GM15510 (cell line): ENCODE measurements around the gene DSN1.
A peak's percentile ranks its signal among the peaks of the same experiment; 100 is the strongest.

Source experiments
- POLR2A ChIP-seq: IDR thresholded peaks from 3 replicates; pipeline ENCODE4 v1.6.1; 2011; ENCODE audit warnings: borderline replicate concordance; ENCODE audit not compliant: insufficient read length; ENCODE audit errors: extremely low read depth

The DSN1 gene

GRCh38 chr20:36778831-36779655, 5.5 kb upstream of the DSN1 start:
- no peak for TF ChIP-seq POLR2A

GRCh38 chr20:36777576-36777975, 4.0 kb upstream of the DSN1 start:
- no peak for TF ChIP-seq POLR2A

- no peak for TF ChIP-seq POLR2A
These were observed 3.6 kb upstream of the DSN1 start for GRCh38 chr20:36777167-36777566.

DNA sequence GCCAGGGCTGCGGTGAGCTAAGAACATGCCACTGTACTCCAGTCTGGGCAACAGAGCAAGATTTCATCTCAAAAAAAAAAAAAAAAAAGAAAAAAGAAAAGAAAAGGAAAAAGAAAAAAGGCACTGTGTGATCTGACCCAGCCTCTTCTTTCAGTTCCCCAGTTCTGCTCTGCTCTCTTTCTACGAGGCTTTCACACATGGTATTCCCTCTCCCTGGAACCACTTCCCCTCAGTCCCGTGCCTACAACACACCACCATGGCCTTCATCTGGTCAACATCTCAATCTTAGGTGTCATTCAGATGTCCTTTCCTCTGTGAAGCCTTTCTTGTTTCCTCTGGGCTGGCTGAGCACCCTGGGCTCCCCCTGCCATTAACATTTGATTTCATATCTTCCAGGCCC, 2.3 kb upstream of the DSN1 start:
- TF ChIP-seq POLR2A: no peak

DNA sequence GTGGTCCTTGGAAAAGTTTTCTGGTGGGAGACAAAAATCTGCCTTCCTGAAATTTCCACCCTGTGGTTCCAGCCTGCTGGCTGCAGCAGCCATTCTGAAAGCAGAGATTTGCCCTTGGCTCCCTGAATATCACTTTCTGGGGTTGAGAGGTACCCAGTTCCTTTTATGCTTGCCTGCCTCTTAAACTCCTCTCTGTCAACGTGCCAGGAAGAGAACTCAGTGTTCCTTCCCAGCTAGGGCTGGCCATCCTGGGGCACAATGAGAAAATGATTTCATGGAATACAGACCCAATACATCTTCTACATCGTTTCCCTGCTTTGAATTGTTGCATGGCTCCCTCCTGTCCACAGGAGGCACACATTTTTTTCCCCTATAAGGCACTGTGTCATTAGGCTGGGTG, 1.6 kb upstream of the DSN1 start:
- no peak for TF ChIP-seq POLR2A

DNA sequence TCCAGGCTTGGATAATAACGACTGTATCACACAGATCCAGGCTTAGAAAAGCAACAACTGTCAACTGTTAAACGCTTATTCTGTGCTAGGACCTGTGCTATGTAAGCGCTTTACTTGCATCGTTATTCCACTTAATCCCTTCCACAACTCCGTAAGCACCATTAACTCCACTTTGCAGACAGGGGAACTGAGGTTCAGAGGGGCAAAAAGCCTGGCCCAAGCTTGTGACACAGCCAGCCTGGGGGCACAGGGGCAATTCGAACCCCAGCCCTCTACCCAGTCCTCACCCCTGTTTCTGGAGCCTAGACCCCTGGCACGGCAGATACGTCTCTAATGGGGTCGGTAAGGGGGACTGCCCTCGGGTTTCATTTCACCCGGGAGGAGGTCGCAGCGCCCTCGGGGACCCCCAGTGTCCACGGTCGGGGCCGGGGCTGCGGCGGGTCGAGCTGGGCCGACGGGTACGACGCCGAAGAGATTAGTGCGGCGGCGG, 411 bp downstream of the DSN1 start:
- no peak for TF ChIP-seq POLR2A

DNA sequence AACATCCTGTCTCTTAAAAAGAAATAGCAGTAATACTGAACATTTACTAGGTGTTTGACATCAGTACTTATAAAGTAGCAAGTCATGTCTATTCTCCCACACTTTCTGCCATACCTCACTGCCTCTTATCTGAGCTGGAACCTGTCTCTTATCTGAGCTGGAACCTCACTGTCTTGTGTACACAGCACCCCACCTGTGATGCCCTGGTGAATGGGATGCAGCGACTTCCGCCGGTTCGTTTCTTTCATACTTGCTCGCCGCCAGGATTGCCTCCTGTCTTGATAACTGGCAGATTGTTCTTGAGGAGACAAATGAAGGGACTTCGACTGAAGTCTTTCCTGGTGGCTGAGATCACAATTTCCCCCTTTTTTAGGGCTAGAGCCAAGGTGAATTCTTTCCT, 2.9 kb downstream of the DSN1 start:
- TF ChIP-seq POLR2A: no peak

DNA sequence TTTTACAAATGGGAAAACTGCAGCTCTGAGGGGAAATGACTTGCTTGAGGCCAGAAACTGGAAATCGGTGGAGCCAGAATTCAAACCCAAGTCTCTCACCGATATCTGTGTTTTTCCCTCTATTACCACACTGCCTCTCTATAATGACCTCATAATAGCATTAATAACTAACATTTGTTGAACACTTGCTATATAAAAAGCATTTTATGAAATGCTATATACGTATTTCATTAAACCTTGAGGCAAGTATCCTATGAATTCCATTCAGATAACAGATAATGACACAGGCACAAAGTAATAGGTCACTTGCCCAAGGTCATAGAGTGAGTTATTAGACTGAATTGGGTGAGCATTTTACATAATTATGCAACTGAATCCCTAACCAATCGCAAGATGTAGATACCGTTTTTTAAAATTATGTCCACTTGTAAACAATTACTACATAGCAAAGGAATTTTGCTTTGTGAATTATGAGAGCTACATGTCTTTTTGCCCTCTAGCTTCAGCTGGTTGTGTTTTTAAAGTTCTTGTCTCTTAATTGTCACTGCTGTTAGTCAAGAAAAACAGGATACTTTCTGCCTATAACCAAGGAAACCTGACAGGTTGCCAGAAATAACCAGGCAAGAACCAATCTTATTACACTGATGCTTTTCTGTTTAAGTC, 4.7 kb downstream of the DSN1 start:
- no peak for TF ChIP-seq POLR2A

- TF ChIP-seq POLR2A: no peak
These were observed 12.4 kb downstream of the DSN1 start for GRCh38 chr20:36761125-36761524.

- no peak for TF ChIP-seq POLR2A
These were observed 12.9 kb downstream of the DSN1 start for GRCh38 chr20:36760647-36761046.

- no peak for TF ChIP-seq POLR2A
These were observed 15.3 kb downstream of the DSN1 start for GRCh38 chr20:36758276-36758675.

GRCh38 chr20:36756496-36756895, 17.1 kb downstream of the DSN1 start:
- TF ChIP-seq POLR2A: no peak

DNA sequence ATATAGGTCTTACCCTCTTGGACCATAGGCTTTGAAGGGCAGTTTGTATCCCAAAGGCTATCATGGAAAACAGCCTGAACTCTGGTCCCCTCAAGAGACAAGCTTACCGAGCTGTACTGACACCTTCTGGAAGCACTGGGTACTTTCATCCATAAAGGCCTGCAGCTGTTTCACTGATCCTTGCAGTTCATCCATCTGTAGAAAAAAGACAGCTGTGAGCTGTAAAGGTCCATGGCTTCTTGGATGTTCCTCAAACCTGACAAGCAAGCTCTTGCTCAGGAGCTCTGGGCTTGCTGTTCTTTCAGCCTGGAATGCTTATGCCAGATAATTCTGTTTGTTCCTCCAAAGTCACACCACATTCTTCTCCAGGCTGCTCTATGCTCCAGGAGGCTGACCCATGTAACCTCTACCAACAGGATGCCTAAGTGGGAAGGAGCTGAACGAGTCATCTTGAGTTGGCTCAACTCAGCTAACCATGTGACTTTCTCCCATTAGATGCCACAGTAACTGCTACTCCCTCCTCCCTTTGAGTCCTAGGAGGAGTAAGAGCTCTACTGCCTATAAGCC, 18.8 kb downstream of the DSN1 start:
- no peak for TF ChIP-seq POLR2A

GRCh38 chr20:36752582-36752981, 21.0 kb downstream of the DSN1 start:
- no peak for TF ChIP-seq POLR2A

GRCh38 chr20:36745927-36746659, 27.5 kb downstream of the DSN1 start, which contains the start of gene NDRG3:
Gene NDRG3 (minus strand): TSS chr20:36746090. CDS start chr20:36721735, 24,355 bp downstream.
- TF ChIP-seq POLR2A: peak; percentile 64
